ENCODE results near the gene MPO. TPM values are rescaled to one million over a fixed set of nuclear protein-coding genes. Genes with fewer than 3 reads are reported as not detected.

The MPO gene
- total RNA-seq, 1 experiment from 2014 or later = not detected

DNA sequence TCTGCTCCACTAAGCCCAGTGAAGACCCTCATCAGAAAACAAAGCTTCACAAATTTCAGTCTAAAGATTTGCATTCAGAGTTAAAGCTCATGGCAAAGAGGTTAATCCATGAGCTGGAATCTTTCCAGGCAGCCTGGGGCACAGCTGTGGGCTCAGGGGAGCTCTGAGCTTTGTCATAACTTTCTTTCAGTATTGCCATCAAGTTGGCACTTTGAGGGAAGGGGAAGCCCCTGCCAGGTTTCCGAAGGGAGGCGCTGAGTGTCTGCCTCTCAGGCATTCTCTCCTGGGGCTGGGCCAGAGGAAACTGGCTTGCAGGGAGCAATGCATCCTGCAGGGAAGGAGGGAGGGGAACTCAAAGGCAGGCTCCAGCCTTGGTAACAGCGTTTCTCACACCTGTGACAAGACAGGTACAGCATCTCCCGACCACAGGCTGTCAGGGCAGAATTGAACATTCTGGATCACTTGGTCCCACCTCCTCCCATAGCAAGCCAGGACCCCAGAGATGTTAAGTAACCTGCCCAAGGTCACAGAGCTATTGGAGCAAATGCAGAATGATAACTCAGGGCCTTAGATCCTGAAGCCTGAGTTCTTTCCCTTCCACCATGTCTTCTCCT lies 38.5 kb downstream of the MPO start:
- no peak overlapping the region for H4K8ac ChIP-seq (replicated peaks; ENCODE audit: insufficient read length, low read depth, low read length)
- no peak overlapping the region for H3K4ac ChIP-seq (ENCODE audit: low read depth, low read length)
- no peak overlapping the region for H2BK12ac ChIP-seq (ENCODE audit: insufficient read length, low read depth, low read length)
- H2BK15ac ChIP-seq (ENCODE audit: low read depth, low read length) = no peak overlapping the region
- no peak overlapping the region for H3K4me3 Mint-ChIP-seq
- no peak overlapping the region for H3K18ac ChIP-seq (ENCODE audit: insufficient read length, low read depth, low read length)
- no peak overlapping the region for H2BK20ac ChIP-seq (ENCODE audit: low read depth, low read length, poor library complexity, severe bottlenecking)
- H2BK5ac ChIP-seq (ENCODE audit: insufficient read length, low read length) = no peak overlapping the region
- no peak overlapping the region for H4K91ac ChIP-seq (ENCODE audit: insufficient read length, low read depth, low read length)
- no peak overlapping the region for H3K9ac ChIP-seq (ENCODE audit: extremely low read depth, insufficient read length, low read length)
- DNase-seq = peak; percentile 70
- no peaks in the 10 kb centered on the region; a peak in 1 of 7 replicates for H3K36me3 Mint-ChIP-seq (ENCODE audit: insufficient read depth in 1 of 3, low read depth in 3 of 3)
- H4K5ac ChIP-seq (ENCODE audit: insufficient read length, low read depth, low read length) = no peak overlapping the region
- H3T11ph ChIP-seq (ENCODE audit: low read length) = no peak overlapping the region
- no peaks in the 10 kb centered on the region for H3K23me2 ChIP-seq (ENCODE audit: insufficient read length, low read depth, low read length, poor library complexity, severe bottlenecking)
- H3K4me1 ChIP-seq (ENCODE audit: insufficient read depth, low read length) = no peaks in the 10 kb centered on the region
- no peak overlapping the region for H3K27ac ChIP-seq (ENCODE audit: insufficient read length, low read depth, low read length)
- H3K56ac ChIP-seq (ENCODE audit: insufficient read length, low read depth, low read length) = no peak overlapping the region
- H3K27me3 Mint-ChIP-seq (ENCODE audit: low read depth) = peaks cover 90% of the 10 kb centered on the region
- no peak overlapping the region for H3K4me2 ChIP-seq (ENCODE audit: insufficient read depth, insufficient read length, low read length)
- H2AFZ ChIP-seq (ENCODE audit: low read length) = no peak overlapping the region
- H3K79me2 ChIP-seq (ENCODE audit: insufficient read depth, low read length) = no peaks in the 10 kb centered on the region
- no peaks in the 10 kb centered on the region for H3K9me3 ChIP-seq (ENCODE audit: control insufficient read depth, low read depth, low read length)
- H2AK5ac ChIP-seq (ENCODE audit: insufficient read length, low read length) = no peak overlapping the region
- no peak overlapping the region for H3K23ac ChIP-seq (ENCODE audit: insufficient read length, low read depth, low read length)
- no peaks in the 10 kb centered on the region for H3K9me3 Mint-ChIP-seq
- H2BK120ac ChIP-seq (ENCODE audit: low read depth, low read length, poor library complexity, severe bottlenecking) = no peak overlapping the region
- WGBS (ENCODE audit: extremely low coverage, insufficient read length, low lambda C conversion rate) = no CpG with 5 or more reads among the region's 4 CpGs
- H3K4me1 Mint-ChIP-seq = peaks cover 3 to 16% of the 10 kb centered on the region in 2 experiments
- no peaks in the 10 kb centered on the region for H4K20me1 ChIP-seq (ENCODE audit: control insufficient read depth, insufficient read depth, insufficient read length)
- TF ChIP-seq CTCF (conservative IDR thresholded peaks at IDR 0.05) = no peak
- H3K79me1 ChIP-seq (ENCODE audit: insufficient read depth, low read depth, low read length, poor library complexity, severe bottlenecking) = no peaks in the 10 kb centered on the region
- no peaks in the 10 kb centered on the region for H3K27me3 ChIP-seq (ENCODE audit: insufficient read depth, low read length)
- H3K27ac Mint-ChIP-seq = no peak overlapping the region
- no peak overlapping the region for H3K14ac ChIP-seq (ENCODE audit: insufficient read depth, low read length)
